Loucy (cell line): Measurements from ENCODE around the gene KIF16B.

ENCODE experiments used
- H2AFZ ChIP-seq: fragments of 200-600 bp; sonication (generic); 2 replicates; pipeline ENCODE4 v1.6.0; 2016; ENCODE audit warnings: antibody characterized with exemption, mild to moderate bottlenecking, low read length, moderate library complexity
- H3F3A ChIP-seq: fragments of 200-600 bp; 2 replicates; pipeline ENCODE4 v1.6.0; 2016; ENCODE audit warnings: antibody characterized with exemption, low read depth, mild to moderate bottlenecking
- H3K27me3 ChIP-seq: fragments of 200-600 bp; sonication (generic); 2 replicates; pipeline ENCODE4 v1.6.1; 2014; ENCODE audit warnings: low read length, mild to moderate bottlenecking; ENCODE audit not compliant: insufficient read depth, poor library complexity, severe bottlenecking
- H3K36me3 ChIP-seq: fragments of 200-600 bp; sonication (generic); 2 replicates; pipeline ENCODE4 v1.6.1; 2016; ENCODE audit warnings: low read length; ENCODE audit not compliant: insufficient read depth
- H3K4me1 ChIP-seq: fragments of 200-600 bp; sonication (generic); 2 replicates; pipeline ENCODE4 v1.5.1; 2014; ENCODE audit warnings: low read length, mild to moderate bottlenecking; ENCODE audit not compliant: insufficient read depth, poor library complexity, severe bottlenecking
- H3K4me2 ChIP-seq: fragments of 200-600 bp; sonication (generic); 2 replicates; pipeline ENCODE4 v1.6.0; 2014; ENCODE audit warnings: antibody characterized with exemption, low read length, low read depth, mild to moderate bottlenecking; ENCODE audit not compliant: poor library complexity, severe bottlenecking
- H3K4me3 ChIP-seq: fragments of 200-600 bp; sonication (generic); 2 replicates; pipeline ENCODE4 v1.5.1; 2014; ENCODE audit warnings: low read length, mild to moderate bottlenecking, mixed read lengths; ENCODE audit not compliant: poor library complexity, severe bottlenecking
- H3K79me2 ChIP-seq: fragments of 200-600 bp; sonication (generic); 2 replicates; pipeline ENCODE4 v1.6.1; 2014; ENCODE audit warnings: low read length; ENCODE audit not compliant: insufficient read depth
- H3K9ac ChIP-seq: fragments of 200-600 bp; sonication (generic); 2 replicates; pipeline ENCODE4 v1.6.0; 2014; ENCODE audit warnings: mild to moderate bottlenecking, low read depth, low read length, moderate library complexity; ENCODE audit not compliant: poor library complexity, severe bottlenecking
- H3K9me2 ChIP-seq: fragments of 200-600 bp; sonication (generic); replicated peaks from 2 replicates; pipeline ENCODE4 v1.6.1; 2016; ENCODE audit warnings: low read depth, low read length, mixed read lengths
- H3K9me3 ChIP-seq: fragments of 200-600 bp; sonication (generic); 2 replicates; pipeline ENCODE4 v1.6.1; 2014; ENCODE audit warnings: mild to moderate bottlenecking, antibody characterized with exemption, low read length, low read depth; ENCODE audit not compliant: insufficient read depth
- H4K20me1 ChIP-seq: fragments of 200-600 bp; sonication (generic); 2 replicates; pipeline ENCODE4 v1.6.0; 2014; ENCODE audit warnings: antibody characterized with exemption, low read length, mild to moderate bottlenecking; ENCODE audit not compliant: insufficient read depth, poor library complexity, severe bottlenecking
- EZH2phosphoT487 ChIP-seq: fragments of 200-600 bp; IDR thresholded peaks from 2 replicates; pipeline ENCODE4 v1.6.1; 2018; ENCODE audit warnings: antibody characterized with exemption, mild to moderate bottlenecking, moderate library complexity, borderline replicate concordance
- TF ChIP-seq, protein P1 (sequence below): fragments of 200-600 bp; sonication (generic); conservative IDR thresholded peaks from 2 replicates; pipeline ENCODE4 v1.5.1; 2014; ENCODE audit warnings: mild to moderate bottlenecking, antibody characterized with exemption, low read length

The KIF16B gene

GRCh38 chr20:16263582-16263981 is 309.7 kb downstream of the KIF16B start:
- TF ChIP-seq, protein P1, sequence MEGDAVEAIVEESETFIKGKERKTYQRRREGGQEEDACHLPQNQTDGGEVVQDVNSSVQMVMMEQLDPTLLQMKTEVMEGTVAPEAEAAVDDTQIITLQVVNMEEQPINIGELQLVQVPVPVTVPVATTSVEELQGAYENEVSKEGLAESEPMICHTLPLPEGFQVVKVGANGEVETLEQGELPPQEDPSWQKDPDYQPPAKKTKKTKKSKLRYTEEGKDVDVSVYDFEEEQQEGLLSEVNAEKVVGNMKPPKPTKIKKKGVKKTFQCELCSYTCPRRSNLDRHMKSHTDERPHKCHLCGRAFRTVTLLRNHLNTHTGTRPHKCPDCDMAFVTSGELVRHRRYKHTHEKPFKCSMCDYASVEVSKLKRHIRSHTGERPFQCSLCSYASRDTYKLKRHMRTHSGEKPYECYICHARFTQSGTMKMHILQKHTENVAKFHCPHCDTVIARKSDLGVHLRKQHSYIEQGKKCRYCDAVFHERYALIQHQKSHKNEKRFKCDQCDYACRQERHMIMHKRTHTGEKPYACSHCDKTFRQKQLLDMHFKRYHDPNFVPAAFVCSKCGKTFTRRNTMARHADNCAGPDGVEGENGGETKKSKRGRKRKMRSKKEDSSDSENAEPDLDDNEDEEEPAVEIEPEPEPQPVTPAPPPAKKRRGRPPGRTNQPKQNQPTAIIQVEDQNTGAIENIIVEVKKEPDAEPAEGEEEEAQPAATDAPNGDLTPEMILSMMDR: no peak
- no peak for TF ChIP-seq EZH2phosphoT487
- no peaks in the 10 kb centered on the region for H3K9me2 ChIP-seq
- no peaks in the 10 kb centered on the region for H3K36me3 ChIP-seq
- no peaks in the 10 kb centered on the region for H4K20me1 ChIP-seq
- no peaks in the 10 kb centered on the region for H3K27me3 ChIP-seq
- H3K4me3 ChIP-seq: no peak overlapping the region
- H3F3A ChIP-seq: no peaks in the 10 kb centered on the region
- H3K4me2 ChIP-seq: no peak overlapping the region
- H3K4me1 ChIP-seq: no peaks in the 10 kb centered on the region
- H3K79me2 ChIP-seq: no peaks in the 10 kb centered on the region
- no peak overlapping the region for H2AFZ ChIP-seq
- no peaks in the 10 kb centered on the region; the same call in 1 of the 2 replicates for H3K9me3 ChIP-seq
- no peak overlapping the region for H3K9ac ChIP-seq

DNA sequence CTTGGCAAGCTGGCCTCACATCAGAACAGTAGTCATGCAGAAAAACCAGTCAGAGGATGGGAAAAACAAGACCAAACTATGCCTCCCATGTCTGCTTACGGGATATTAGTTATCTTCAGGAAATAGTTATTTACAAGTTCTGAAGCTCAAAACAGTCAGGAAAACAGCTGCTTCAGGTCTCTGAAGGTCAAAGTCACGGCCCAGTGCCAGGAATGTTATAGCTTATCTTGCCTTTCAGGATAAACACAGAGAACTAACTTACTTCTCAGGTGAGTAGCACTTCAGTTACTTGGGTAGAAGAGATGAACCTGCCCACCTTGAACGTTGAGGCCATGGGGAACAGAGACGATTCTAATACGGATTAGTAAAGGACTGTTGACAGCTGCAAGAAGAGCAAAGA is 310.7 kb downstream of the KIF16B start:
- no peaks in the 10 kb centered on the region for H3K36me3 ChIP-seq
- H2AFZ ChIP-seq: no peak overlapping the region
- no peaks in the 10 kb centered on the region for H3K9me2 ChIP-seq
- TF ChIP-seq EZH2phosphoT487: no peak
- TF ChIP-seq, protein P1: no peak
- no peak overlapping the region for H3K9ac ChIP-seq
- no peaks in the 10 kb centered on the region for H3F3A ChIP-seq
- no peaks in the 10 kb centered on the region for H4K20me1 ChIP-seq
- no peak overlapping the region for H3K4me2 ChIP-seq
- H3K4me1 ChIP-seq: no peaks in the 10 kb centered on the region
- H3K9me3 ChIP-seq: no peaks in the 10 kb centered on the region; the same call in 1 of the 2 replicates
- H3K4me3 ChIP-seq: no peak overlapping the region
- no peaks in the 10 kb centered on the region for H3K27me3 ChIP-seq
- no peaks in the 10 kb centered on the region for H3K79me2 ChIP-seq

GRCh38 chr20:16261733-16262273 is 311.4 kb downstream of the KIF16B start:
- Histone ChIP-seq H3K36me3 (no peaks in the 10 kb centered on the region), H3K4me2 (no peak overlapping the region), H2AFZ (no peak overlapping the region), H4K20me1 (no peaks in the 10 kb centered on the region), H3K27me3 (no peaks in the 10 kb centered on the region), H3K9ac (no peak overlapping the region), H3K9me3 (no peaks in the 10 kb centered on the region; the same call in 1 of the 2 replicates), H3F3A (no peaks in the 10 kb centered on the region), H3K4me1 (no peaks in the 10 kb centered on the region), H3K4me3 (no peak overlapping the region), H3K79me2 (no peaks in the 10 kb centered on the region), H3K9me2 (no peaks in the 10 kb centered on the region)
- TF ChIP-seq EZH2phosphoT487: no peak
- TF ChIP-seq, protein P1: no peak
